Measurements from ENCODE around the gene CFAP97D2.

DNA sequence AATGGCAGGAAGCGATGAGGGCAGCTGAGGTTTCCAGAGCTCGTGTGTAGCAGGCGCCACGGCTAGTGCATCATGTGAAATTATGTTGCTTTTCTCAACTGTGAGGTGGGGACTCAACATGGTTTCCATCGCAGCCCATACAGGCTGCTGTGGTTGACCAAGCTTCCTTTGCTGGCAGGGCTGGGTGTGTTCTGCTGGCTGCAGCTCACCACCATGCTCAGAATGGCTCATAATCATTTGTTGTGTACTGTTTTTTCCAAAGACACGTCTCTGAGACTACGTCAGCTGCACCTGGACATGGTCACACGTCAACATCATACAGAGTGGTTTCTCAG is 30.6 kb upstream of the CFAP97D2 start:
- TF ChIP-seq EZH2 (IDR thresholded peaks at IDR 0.05) (no peak), POLR2AphosphoS5 (IDR thresholded peaks at IDR 0.05; ENCODE audit: borderline replicate concordance, low read depth, low read length) (no peak)

All from SK-N-MC (cell line).